ACC112 (cell line): ENCODE measurements around the gene FGFBP2.

ENCODE experiments used
- H2AFZ ChIP-seq: fragments of 200-600 bp; sonication (generic); one replicate; pipeline ENCODE4 v1.6.0; 2017; ENCODE audit warnings: antibody characterized with exemption, low read length; ENCODE audit not compliant: unreplicated experiment
- H3K27ac ChIP-seq: fragments of 200-600 bp; sonication (generic); 2 replicates; pipeline ENCODE4 v1.5.1; 2014; ENCODE audit warnings: low read depth, mild to moderate bottlenecking, antibody characterized with exemption, low read length, moderate library complexity
- H3K27me3 ChIP-seq: fragments of 200-600 bp; sonication (generic); 2 replicates; pipeline ENCODE4 v1.6.1; 2014; ENCODE audit warnings: mild to moderate bottlenecking, antibody characterized with exemption, low read length, moderate library complexity, mixed read lengths; ENCODE audit not compliant: insufficient read depth
- H3K36me3 ChIP-seq: fragments of 200-600 bp; sonication (generic); 2 replicates; pipeline ENCODE4 v1.6.1; 2016; ENCODE audit warnings: mild to moderate bottlenecking, antibody characterized with exemption, low read length, moderate library complexity, mixed read lengths; ENCODE audit not compliant: insufficient read depth
- H3K4me1 ChIP-seq: fragments of 200-600 bp; sonication (generic); one replicate; pipeline ENCODE4 v1.6.1; 2016; ENCODE audit warnings: low read length, mixed read lengths; ENCODE audit not compliant: insufficient read depth, unreplicated experiment, control insufficient read depth
- H3K4me3 ChIP-seq: fragments of 200-600 bp; sonication (generic); 2 replicates; pipeline ENCODE4 v1.5.1; 2014; ENCODE audit warnings: mild to moderate bottlenecking, low read depth, low read length
- H3K79me2 ChIP-seq: fragments of 200-600 bp; sonication (generic); one replicate; pipeline ENCODE4 v1.6.0; 2016; ENCODE audit warnings: low read length; ENCODE audit not compliant: control insufficient read depth, unreplicated experiment, insufficient read depth

The FGFBP2 gene

DNA sequence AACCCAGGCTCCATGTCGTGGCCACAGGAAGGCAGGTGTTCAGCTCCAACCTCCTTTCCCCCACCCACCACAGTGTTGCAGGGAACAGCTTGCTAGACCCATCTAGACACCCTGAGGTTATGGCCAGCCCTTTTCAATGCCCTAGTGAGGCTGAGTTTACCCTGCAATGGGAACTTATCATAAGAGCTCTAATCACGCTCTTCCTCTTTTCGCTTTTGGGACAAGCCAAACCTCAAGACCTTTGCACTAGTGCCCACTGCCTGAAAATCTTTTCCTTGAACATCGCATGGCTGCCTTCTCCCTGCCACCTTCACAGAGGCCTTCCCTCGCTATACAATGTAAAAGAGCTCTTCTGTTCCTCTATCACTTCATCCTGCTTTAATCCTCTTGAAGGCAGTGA is 2.4 kb upstream of the FGFBP2 start:
- Histone ChIP-seq H3K27ac (no peak overlapping the region), H3K4me1 (no peaks in the 10 kb centered on the region), H2AFZ (no peak overlapping the region), H3K79me2 (no peaks in the 10 kb centered on the region), H3K27me3 (peaks cover 31% of the 10 kb centered on the region), H3K4me3 (no peak overlapping the region), H3K36me3 (no peaks in the 10 kb centered on the region)

DNA sequence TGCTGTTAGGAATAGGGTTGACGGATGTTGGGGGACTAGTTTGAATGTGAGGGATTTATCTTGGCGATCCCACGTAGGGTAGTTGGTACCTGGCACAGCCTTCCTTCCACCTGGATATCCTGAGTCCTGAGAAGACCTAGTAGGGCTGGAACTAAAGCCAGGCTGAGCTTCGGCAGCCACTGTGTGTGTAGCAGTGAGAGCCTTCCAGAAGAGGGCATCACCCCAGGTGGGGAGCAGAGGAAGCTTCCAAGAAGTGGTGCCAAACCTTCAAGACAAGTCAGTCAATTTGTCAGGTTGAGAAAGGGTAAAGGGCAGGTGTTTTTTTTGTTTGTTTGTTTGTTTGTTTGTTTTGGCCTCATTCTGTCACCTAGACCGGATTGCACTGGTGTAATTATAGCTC is 1.2 kb upstream of the FGFBP2 start:
- no peaks in the 10 kb centered on the region for H3K36me3 ChIP-seq
- H3K27ac ChIP-seq = no peak overlapping the region
- H3K4me1 ChIP-seq = no peaks in the 10 kb centered on the region
- no peak overlapping the region for H2AFZ ChIP-seq
- peaks cover 35% of the 10 kb centered on the region for H3K27me3 ChIP-seq
- no peaks in the 10 kb centered on the region for H3K79me2 ChIP-seq
- no peak overlapping the region for H3K4me3 ChIP-seq

DNA sequence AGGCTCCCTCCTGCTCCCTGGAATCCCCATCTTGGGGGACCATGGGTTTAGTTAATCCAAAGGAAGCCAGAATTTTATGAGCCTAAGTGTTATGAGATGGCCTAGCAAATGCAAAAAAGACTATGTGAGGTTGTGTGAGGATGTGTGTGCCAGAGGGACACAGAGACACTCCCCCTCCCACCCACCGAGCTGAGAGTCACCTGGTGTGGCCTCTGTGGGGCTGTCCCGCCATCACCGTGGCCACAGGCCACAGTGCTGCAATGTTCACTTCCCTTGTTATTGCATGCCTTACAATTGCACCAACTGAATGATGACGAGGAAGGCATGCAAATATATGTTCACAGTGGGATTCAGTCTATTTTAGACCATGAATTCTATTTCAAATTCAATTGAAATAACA is 601 bp upstream of the FGFBP2 start:
- Histone ChIP-seq H3K79me2 (no peaks in the 10 kb centered on the region), H3K4me1 (no peaks in the 10 kb centered on the region), H3K27me3 (peaks cover 29% of the 10 kb centered on the region), H3K4me3 (no peak overlapping the region), H3K36me3 (no peaks in the 10 kb centered on the region), H2AFZ (no peak overlapping the region), H3K27ac (no peak overlapping the region)

DNA sequence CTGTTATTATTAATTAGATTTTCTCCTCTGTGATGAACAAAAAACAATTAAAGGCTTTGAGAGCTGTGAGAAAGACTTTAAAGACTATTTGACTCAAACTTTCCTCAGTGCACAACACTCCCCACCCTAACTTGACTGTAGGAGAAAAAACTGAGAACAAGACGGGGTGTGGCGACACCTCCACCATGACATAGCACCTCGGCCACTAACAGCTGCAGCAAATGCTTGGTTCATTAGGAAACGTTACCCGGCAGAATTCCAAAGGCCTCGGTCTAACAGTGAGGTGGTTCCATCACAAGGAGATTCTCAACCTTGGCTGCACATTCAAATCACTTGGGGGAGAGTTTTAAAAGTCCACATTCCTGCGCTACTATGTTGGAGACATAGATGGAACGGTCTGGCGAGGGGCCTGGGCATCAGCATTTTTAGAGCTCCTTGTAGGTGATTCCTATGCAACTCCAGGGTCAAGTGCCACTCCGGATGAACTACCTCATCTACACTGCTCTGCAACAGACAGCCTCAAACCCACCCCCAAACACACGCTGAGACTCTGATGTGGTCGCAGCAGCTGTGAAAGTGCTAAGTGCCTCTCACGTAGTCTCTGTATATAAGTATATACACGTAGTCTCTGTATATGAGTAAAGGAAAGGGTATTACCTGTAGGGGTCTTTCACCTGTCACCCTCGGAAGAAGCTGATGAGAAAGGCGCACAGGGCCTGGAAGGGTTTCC is 1.0 kb downstream of the FGFBP2 start:
- Histone ChIP-seq H3K4me3 (no peak overlapping the region), H3K79me2 (no peaks in the 10 kb centered on the region), H3K27me3 (peaks cover 20% of the 10 kb centered on the region), H3K27ac (no peak overlapping the region), H3K36me3 (no peaks in the 10 kb centered on the region), H2AFZ (no peak overlapping the region), H3K4me1 (no peaks in the 10 kb centered on the region)

DNA sequence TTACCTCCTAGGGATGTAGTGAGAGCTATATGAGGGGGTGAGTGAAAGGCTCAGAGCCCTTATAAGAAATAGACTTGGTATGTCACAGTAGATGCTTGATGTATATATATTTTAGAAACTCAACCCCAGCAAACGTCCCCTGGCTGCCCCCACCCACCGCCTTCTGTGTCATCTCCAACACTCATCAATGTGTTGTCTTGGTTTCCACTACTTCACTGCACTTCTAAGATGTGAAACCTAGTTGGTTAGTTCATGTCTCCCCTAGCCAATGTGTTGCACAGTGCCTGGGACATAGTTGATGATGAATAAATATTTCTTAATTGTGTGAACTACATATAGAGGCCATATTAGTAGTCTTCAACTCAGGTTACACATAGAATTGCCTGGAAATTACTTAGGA is 4.4 kb downstream of the FGFBP2 start:
- H3K4me1 ChIP-seq = no peaks in the 10 kb centered on the region
- no peaks in the 10 kb centered on the region for H3K79me2 ChIP-seq
- H3K27me3 ChIP-seq = peaks cover 9% of the 10 kb centered on the region
- no peak overlapping the region for H3K4me3 ChIP-seq
- H3K27ac ChIP-seq = no peak overlapping the region
- H3K36me3 ChIP-seq = no peaks in the 10 kb centered on the region
- no peak overlapping the region for H2AFZ ChIP-seq

DNA sequence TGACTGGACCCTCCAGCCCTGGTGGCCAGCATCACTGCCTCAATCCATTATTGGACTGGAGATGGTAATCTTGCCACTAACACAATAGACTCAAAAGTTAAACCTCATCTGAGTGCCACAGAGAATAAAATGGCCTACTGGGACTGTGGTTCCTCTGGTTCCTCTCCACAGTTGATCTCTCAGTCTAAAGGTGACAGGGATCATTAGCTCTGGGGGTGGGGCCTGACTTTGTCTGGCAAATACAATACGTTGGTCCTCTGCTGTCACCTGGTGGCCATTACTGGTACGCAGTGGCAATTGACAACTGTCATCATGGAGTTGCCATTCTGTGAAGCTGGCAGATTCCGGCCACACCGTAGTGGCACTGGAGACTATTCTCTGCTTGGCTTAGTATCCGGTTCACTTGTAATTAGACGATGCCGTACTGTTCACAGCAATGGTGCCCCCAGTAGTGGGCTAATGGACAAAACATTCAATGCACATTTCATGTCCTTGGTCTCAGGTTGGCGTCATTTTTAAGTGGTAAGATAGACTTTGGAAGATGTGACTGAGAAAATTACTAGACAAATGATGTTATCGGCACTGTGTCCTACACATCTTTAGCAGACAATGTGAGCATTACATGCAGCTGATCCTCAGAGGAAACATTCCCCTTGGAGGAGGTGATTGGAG is 6.7 kb downstream of the FGFBP2 start:
- Histone ChIP-seq H3K27ac (no peak overlapping the region), H3K79me2 (no peaks in the 10 kb centered on the region), H3K27me3 (peaks cover 9% of the 10 kb centered on the region), H3K4me3 (no peak overlapping the region), H3K36me3 (no peaks in the 10 kb centered on the region), H2AFZ (no peak overlapping the region), H3K4me1 (no peaks in the 10 kb centered on the region)

DNA sequence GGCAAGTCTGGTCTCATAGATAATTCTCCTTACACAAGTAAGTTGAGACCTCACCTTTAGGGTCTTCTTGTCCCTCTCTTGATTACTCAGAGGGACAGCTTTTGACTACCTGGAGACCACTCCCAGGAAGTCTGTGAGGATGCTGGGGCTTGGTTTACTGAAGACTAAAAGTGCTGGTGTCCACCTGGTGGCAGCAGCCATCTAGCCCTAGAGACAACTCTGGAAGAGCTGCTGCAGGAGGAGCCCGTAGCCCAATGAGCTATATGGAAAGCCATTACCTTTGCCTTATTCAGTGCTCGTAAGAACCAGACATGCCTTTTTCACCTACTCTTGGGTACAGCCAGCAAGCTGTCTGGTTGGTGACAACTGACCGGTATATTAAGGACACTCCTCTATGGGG is 7.3 kb downstream of the FGFBP2 start:
- H3K27ac ChIP-seq = no peak overlapping the region
- no peaks in the 10 kb centered on the region for H3K36me3 ChIP-seq
- H3K79me2 ChIP-seq = no peaks in the 10 kb centered on the region
- no peaks in the 10 kb centered on the region for H3K4me1 ChIP-seq
- H3K27me3 ChIP-seq = peaks cover 5% of the 10 kb centered on the region
- H2AFZ ChIP-seq = no peak overlapping the region
- no peak overlapping the region for H3K4me3 ChIP-seq

DNA sequence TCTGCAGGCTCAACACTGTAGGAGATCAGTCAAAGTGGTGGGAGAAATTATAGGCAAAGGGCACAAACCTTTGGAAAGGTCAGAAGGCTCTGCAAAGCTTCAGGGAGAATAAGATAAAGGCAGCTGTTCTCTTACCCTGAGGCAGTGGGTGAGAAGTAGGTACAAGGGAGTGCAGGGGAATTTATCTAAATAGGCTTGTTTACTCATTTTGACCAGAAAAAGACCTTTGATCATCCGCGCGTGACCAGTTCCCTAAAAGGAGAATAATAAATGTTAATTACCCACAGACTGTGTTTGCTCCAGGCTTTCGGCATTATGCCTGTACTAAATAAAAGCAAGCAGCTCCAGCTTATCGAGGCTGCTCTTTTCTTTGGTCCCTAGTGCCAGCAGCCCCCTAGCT is 9.3 kb downstream of the FGFBP2 start:
- H3K36me3 ChIP-seq = no peaks in the 10 kb centered on the region
- H3K79me2 ChIP-seq = no peaks in the 10 kb centered on the region
- no peaks in the 10 kb centered on the region for H3K27me3 ChIP-seq
- no peak overlapping the region for H3K27ac ChIP-seq
- no peak overlapping the region for H2AFZ ChIP-seq
- no peak overlapping the region for H3K4me3 ChIP-seq
- no peaks in the 10 kb centered on the region for H3K4me1 ChIP-seq

DNA sequence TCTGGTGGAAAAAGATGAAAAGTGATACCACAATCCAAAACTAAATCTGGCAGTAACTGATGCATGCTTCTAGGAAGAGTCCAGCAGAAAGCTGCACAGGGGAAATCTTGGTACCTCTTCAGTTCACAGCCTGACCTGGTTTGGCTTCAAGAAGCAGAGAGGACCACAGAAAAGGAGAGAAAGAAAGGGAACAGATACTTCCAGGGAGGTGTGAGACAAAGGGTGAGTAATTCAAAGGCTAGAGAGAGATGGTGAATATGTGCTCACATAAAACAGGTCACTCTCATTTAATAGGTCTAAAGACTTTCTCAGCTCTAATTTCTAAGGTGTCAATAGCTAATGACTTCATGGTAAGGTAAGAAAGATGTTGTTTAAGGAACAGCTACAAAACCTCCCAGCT is 11.2 kb downstream of the FGFBP2 start:
- Histone ChIP-seq H3K4me3 (no peak overlapping the region), H3K79me2 (no peaks in the 10 kb centered on the region), H3K4me1 (no peaks in the 10 kb centered on the region), H2AFZ (no peak overlapping the region), H3K36me3 (no peaks in the 10 kb centered on the region), H3K27ac (no peak overlapping the region), H3K27me3 (no peaks in the 10 kb centered on the region)

DNA sequence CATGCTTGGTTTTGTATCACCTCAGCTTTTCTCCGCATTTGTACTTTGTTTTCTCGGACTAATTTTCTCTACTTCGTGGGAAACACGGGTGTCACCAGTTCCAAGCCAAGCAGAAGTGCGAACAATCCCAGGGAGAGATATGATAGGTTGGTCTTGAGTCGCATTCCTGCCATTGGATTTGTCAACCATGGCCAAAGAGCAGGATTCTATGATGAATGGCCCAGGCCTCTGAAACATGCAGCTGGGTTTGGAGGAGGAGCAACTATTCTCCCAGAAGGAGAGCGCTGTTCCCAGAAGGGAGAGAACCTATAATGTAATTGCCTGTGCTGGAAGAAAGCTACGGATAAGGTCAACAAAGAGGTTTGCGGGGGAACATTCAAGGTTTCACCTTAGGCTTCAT is 14.1 kb downstream of the FGFBP2 start:
- no peaks in the 10 kb centered on the region for H3K4me1 ChIP-seq
- H3K4me3 ChIP-seq = no peak overlapping the region
- no peaks in the 10 kb centered on the region for H3K36me3 ChIP-seq
- no peaks in the 10 kb centered on the region for H3K27me3 ChIP-seq
- H3K27ac ChIP-seq = no peak overlapping the region
- no peaks in the 10 kb centered on the region for H3K79me2 ChIP-seq
- no peak overlapping the region for H2AFZ ChIP-seq

DNA sequence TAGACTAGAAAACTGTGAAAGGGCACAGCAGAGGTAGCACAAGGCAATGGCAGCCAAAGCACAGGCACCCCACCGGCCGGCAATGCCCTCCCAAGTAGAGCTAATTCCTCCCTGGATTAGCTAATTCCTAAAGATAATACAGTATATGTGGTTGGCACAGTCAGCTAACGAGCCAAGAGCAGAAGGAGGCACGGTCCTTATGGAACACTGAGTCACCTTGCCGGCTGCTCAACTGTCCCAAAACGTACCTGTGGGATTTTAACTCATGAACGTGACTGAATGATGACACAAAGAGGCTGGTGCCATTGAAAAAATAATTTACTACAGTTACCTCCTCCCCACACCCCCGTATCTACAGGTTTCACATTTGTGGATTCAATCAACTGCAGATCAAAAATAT is 15.3 kb downstream of the FGFBP2 start:
- Histone ChIP-seq H3K4me1 (no peaks in the 10 kb centered on the region), H2AFZ (no peak overlapping the region), H3K79me2 (no peaks in the 10 kb centered on the region), H3K27ac (no peak overlapping the region), H3K36me3 (no peaks in the 10 kb centered on the region), H3K4me3 (no peak overlapping the region), H3K27me3 (no peaks in the 10 kb centered on the region)
